Non-pigmented ciliary epithelial cell (primary cell): Measurements from ENCODE around the gene CALHM1.
"Not testable (repeated sequence)": the region's sequence is repeated elsewhere in the genome, so short reads cannot be mapped to it uniquely, and the experiment has no call there.

Experiments
- DNase-seq: peaks from one replicate; pipeline ENCODE4 v3.0.0-alpha.2; 2010; ENCODE audit warnings: low read depth

CALHM1 gene

GRCh38 chr10:103486635-103487409 is 28.1 kb upstream of the CALHM1 start:
- DNase-seq: not testable (repeated sequence)

GRCh38 chr10:103481974-103482531 is 23.4 kb upstream of the CALHM1 start:
- no peak for DNase-seq

GRCh38 chr10:103480521-103480920 is 21.8 kb upstream of the CALHM1 start:
- no peak for DNase-seq

DNA sequence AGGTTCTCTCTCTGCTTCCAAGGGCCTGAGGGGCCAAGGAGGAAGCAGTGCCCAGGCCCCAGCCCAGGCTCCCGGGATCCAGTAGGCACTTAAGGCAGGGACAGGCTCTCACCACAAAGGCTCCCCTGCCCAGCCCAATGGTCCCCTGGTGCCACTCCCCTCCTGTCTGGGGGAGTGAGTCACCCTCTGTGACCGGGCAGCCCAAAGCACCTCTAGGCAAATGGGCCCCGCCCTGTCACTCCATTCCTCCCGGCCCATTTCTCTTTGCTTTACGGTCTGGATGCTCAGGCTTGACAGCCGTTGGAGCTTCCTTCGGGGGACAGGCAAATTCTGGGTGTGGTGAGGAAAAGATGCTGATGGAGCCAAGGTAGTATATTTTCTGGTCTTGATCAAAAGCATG is 20.4 kb upstream of the CALHM1 start, which contains the start of gene CALHM3:
CALHM3 (minus strand) TSS at position 106 of the 400 bp plus-strand sequence. CDS start 208 bp downstream, outside the sequence.
- DNase-seq: no peak

GRCh38 chr10:103478671-103479070 is 20.0 kb upstream of the CALHM1 start:
- DNase-seq: no peak

GRCh38 chr10:103476046-103476768 is 17.5 kb upstream of the CALHM1 start:
- DNase-seq: no peak

DNA sequence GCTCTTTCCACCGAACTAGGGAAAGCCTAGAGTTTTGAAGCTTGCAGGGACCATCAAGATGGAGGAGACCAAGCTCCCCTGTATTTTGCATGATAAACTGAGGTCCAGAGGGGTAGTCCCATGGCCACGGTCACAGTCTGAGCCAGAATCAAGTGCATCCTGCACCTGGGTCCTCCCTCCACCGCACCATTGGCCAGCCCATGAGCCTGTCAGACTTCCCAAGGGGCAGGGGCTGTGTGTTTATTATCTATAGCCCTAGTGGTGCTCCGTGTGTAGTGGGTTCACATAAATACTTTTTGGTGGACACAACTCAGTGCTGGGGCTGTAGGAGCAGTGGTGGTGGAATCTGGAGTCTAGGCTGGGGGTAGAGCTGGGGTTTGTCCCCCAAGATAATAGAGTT is 16.7 kb upstream of the CALHM1 start:
- DNase-seq: no peak

- no peak for DNase-seq
These were observed 15.4 kb upstream of the CALHM1 start for GRCh38 chr10:103474077-103474476.

- no peak for DNase-seq
These were observed 14.6 kb upstream of the CALHM1 start for GRCh38 chr10:103473261-103473671.

DNA sequence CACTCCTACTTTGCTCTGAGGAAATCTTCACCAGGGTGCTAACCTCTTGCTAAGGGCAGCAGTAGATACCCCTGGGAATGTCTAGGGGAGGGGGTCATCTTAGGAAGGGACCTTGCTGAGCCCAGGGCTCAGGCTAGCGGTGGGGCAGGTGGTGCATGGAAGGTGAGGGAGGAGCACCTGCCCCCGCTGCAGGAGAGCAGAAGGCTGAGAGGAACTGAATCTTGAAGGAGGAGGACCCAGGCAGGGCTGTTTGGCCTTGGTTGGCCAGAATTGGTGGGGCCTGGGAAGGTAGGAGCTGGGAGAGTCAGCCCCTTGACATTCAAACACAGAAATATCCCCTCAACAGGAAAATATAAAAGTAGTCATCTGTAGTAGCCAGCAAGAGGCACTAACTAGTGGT is 13.3 kb upstream of the CALHM1 start:
- no peak for DNase-seq

GRCh38 chr10:103470761-103471653 is 12.3 kb upstream of the CALHM1 start:
- no peak for DNase-seq

DNA sequence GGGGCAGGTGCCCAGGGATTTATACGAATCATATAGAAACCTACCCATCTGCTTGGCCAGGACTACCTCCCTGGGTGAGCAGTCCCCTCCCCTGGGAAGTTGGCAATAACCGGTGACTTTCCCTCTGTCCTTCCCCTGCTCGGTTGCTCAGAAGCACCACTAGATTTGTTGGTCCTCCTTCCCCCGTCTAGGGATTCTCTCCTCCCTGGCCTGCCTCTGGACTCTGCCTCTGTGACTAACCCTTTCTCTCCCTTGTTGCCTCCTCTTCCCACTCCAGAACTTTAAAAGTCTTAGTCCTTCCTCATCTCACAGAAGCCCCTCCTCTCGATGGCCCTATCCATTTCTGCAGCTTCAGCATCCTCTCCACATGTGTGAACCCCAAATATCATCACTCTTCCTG is 10.5 kb upstream of the CALHM1 start:
- DNase-seq: no peak

GRCh38 chr10:103467406-103467805 is 8.7 kb upstream of the CALHM1 start:
- DNase-seq: no peak

GRCh38 chr10:103466734-103467133 is 8.0 kb upstream of the CALHM1 start:
- no peak for DNase-seq

DNA sequence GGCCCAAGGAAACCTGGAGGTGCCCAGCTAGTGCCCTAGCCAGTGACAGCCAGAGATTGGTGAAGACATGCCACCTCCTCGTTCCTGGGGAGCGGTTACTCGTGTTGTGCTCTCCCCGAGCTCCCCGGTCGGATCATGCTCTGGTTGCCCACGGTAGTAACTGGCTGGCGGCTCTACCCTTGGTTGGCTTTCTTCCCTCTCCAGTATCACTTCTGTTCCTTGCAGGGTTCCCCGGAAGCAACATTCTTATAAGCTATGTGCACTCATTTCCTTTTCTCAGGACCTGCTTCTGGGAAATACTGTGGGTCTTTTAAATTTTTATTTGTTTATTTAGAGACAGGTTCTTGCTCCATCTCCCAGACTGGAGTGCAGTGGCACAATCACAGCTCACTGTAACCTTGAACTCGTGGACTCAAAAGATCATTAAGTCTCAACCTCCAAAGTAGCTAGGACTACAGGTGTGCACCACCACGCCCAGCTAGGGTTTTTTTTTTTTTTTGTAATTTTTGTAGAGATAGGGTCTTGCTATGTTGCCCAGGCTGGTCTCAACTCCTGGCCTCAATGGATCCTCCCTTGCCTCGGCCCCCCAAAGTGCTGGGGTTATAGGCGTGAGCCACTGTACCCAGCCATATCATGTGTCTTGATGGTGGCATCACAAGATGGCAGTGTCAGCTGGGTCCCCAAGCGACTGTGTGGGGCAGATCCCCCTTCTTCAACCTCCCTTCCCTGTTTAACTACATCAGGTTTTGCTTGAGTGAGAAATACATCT is 6.9 kb upstream of the CALHM1 start:
- DNase-seq: no peak

GRCh38 chr10:103463499-103463898 is 4.8 kb upstream of the CALHM1 start:
- DNase-seq: no peak

DNA sequence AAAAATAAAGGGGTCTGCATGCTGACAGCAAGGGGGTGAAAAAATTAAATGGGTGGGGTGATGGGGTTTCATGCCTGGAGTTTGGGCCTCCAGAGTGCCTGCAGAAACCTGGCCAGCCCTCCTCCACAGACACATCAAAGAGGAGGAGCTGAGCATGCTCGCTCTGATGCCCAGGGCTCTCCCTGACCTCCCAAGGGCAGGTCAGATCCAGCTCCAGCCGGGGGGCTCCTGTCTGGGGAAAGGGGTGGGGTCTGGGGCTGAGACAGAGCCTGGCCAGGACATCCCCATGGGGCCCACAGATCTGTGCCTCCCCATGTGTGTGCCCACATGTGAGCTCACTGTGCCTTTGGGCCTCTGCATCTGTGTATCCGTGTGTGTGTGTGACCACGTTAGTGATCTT is 915 bp upstream of the CALHM1 start:
- DNase-seq: no peak

DNA sequence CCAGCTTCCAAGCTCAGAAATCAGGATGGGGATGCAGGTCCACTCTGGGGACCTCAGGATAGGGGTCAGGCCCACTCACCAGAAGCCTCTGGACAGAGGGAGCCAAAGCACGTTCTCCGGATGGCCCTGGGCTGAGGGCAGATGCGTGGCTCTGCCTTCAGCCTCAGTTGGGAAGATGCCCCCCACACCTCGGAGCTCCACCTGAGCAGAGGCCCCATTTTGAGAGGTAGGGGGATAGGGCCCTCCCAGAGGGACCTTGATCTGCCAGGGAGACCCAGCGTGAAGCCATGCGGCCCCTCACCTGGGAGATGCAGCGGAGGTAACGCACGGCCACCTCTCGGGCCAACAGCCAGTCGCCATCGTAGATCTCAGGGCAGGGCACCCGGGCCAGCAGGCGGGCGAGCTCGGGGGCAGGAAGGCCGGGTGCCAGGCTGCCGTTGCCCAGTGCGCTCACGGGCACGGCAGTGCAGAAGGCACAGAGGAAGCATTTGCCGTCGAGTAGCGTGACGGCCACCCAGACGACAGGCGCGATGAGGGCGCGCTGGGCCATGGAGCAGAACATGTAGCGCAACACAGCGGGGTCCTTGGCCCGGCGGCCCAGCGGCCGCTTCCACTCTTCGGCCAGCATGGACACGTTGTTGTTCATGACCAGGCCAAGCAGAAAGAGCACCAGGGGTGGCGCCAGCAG is 660 bp downstream of the CALHM1 start:
- no peak for DNase-seq

DNA sequence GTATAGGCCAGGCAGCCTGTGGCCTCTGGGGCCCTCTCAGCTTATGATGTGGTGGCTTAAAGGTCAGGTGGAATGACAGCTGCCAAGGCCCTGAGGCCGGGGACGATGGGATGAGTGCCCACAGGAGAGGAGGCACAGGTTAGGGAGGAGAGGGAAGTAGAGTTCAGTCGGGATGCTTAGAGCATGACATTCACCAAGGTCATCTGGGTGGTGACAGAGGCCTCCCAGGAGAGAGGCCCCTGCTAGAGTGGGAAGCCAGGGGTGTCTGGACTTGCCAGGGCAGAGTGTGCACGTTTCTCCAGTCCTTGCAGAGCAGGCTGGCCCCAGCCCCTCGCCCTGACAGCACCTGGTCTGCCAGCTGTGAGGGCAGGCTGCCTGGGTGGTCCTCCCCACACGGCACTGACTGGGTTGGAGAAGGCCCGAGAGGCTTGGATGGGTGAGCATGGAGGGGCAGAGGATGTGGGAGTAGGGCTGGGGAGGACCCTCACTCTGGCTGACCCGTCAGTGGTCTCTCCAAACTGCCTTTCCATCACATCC is 1.5 kb downstream of the CALHM1 start:
- DNase-seq: no peak

GRCh38 chr10:103456074-103456660 is 2.5 kb downstream of the CALHM1 start:
- DNase-seq: no peak
